Glutamatergic neuron (in vitro differentiated cells): ENCODE results near the gene TEDC2. TPM values are rescaled to one million over a fixed set of nuclear protein-coding genes. Genes with fewer than 3 reads are reported as not detected.
A peak's percentile ranks its signal among the peaks of the same experiment; 100 is the strongest.

Experiments used
- DNase-seq: peaks from one replicate; pipeline ENCODE4 v3.0.0; 2022
- H3K27ac Mint-ChIP-seq: one replicate; pipeline ENCODE4 v1.8.0; 2020; ENCODE audit warnings: mild to moderate bottlenecking, mixed read lengths, inconsistent platforms; ENCODE audit not compliant: unreplicated experiment
- H3K27me3 Mint-ChIP-seq: one replicate; pipeline ENCODE4 v1.8.0; 2020; ENCODE audit warnings: mild to moderate bottlenecking, moderate library complexity, mixed read lengths, inconsistent platforms; ENCODE audit not compliant: unreplicated experiment
- H3K36me3 Mint-ChIP-seq: one replicate; pipeline ENCODE4 v1.8.0; 2020; ENCODE audit warnings: mild to moderate bottlenecking, mixed read lengths, inconsistent platforms; ENCODE audit not compliant: unreplicated experiment
- H3K4me1 Mint-ChIP-seq: one replicate; pipeline ENCODE4 v1.8.0; 2020; ENCODE audit warnings: mild to moderate bottlenecking, low read depth, mixed read lengths, inconsistent platforms; ENCODE audit not compliant: unreplicated experiment
- H3K4me3 Mint-ChIP-seq: one replicate; pipeline ENCODE4 v1.8.0; 2020; ENCODE audit warnings: mild to moderate bottlenecking, mixed read lengths, inconsistent platforms; ENCODE audit not compliant: unreplicated experiment
- H3K9me3 Mint-ChIP-seq: one replicate; pipeline ENCODE4 v1.8.0; 2020; ENCODE audit warnings: mild to moderate bottlenecking, moderate library complexity, mixed read lengths, inconsistent platforms; ENCODE audit not compliant: unreplicated experiment
- CTCF ChIP-seq: fragments of 200-600 bp; sonication (generic); IDR thresholded peaks from one replicate; pipeline ENCODE4 v1.5.0; 2021; ENCODE audit not compliant: partially characterized antibody, unreplicated experiment
- total RNA-seq: library from RNA; stranded (reverse); fragmentation: NEBNext Ultra II Directional; extraction: Animal tissue kit (Norgen Biotek cat#: 25700); gene quantifications from one replicate; pipeline ENCODE4 v1.2.1, GENCODE V29; 2021; ENCODE audit not compliant: unreplicated experiment

The TEDC2 gene
- total RNA-seq, 1 donor from 2014 or later: 21.1 TPM

GRCh38 chr16:2497695-2498484 lies 38.0 kb downstream of the TEDC2 start:
- no peak for TF ChIP-seq CTCF
- peak overlapping the region; percentile 53 for H3K4me3 Mint-ChIP-seq
- H3K4me1 Mint-ChIP-seq: peaks cover 8% of the 10 kb centered on the region
- DNase-seq: no peak
- peaks cover 3% of the 10 kb centered on the region for H3K9me3 Mint-ChIP-seq
- peaks cover 6% of the 10 kb centered on the region for H3K27me3 Mint-ChIP-seq
- no peaks in the 10 kb centered on the region for H3K36me3 Mint-ChIP-seq
- peak overlapping the region; percentile 36 for H3K27ac Mint-ChIP-seq

- Mint-ChIP-seq H3K9me3 (peaks cover 3% of the 10 kb centered on the region), H3K4me1 (peaks cover 10% of the 10 kb centered on the region), H3K27me3 (peaks cover 6% of the 10 kb centered on the region), H3K27ac (no peak overlapping the region), H3K36me3 (no peaks in the 10 kb centered on the region), H3K4me3 (no peak overlapping the region)
- no peak for DNase-seq
- no peak for TF ChIP-seq CTCF
Observed at GRCh38 chr16:2498531-2499253, 38.8 kb downstream of the TEDC2 start.

GRCh38 chr16:2499454-2499853 lies 39.5 kb downstream of the TEDC2 start:
- Mint-ChIP-seq H3K36me3 (no peaks in the 10 kb centered on the region), H3K4me1 (peaks cover 10% of the 10 kb centered on the region), H3K27me3 (peaks cover 6% of the 10 kb centered on the region), H3K4me3 (no peak overlapping the region), H3K27ac (no peak overlapping the region), H3K9me3 (peaks cover 3% of the 10 kb centered on the region)
- TF ChIP-seq CTCF: no peak
- no peak for DNase-seq

- no peak for TF ChIP-seq CTCF
- Mint-ChIP-seq H3K36me3 (no peaks in the 10 kb centered on the region), H3K27me3 (peaks cover 6% of the 10 kb centered on the region), H3K27ac (no peak overlapping the region), H3K4me1 (peaks cover 10% of the 10 kb centered on the region), H3K9me3 (peaks cover 3% of the 10 kb centered on the region), H3K4me3 (no peak overlapping the region)
- DNase-seq: no peak
Observed at GRCh38 chr16:2499890-2500429, 40.1 kb downstream of the TEDC2 start.
